RWPE2 (cell line): ENCODE results near the gene GUCY2D.

Source experiments
- ATAC-seq: fragments of 200-7000 bp; cut with Tn5 transposase; 3 replicates; pipeline ENCODE4 v1.9.1; 2021; ENCODE audit warnings: low read depth
- DNase-seq: peaks from one replicate; pipeline ENCODE4 v3.0.0-alpha.2; 2020; ENCODE audit warnings: low spot score
- H3K27ac ChIP-seq: fragments of 450-650 bp; 2 replicates; pipeline ENCODE4 v1.5.1; 2017; ENCODE audit warnings: mild to moderate bottlenecking; ENCODE audit not compliant: poor library complexity, severe bottlenecking
- H3K27me3 ChIP-seq: fragments of 250-450 bp; sonication (Bioruptor Pico); 2 replicates; pipeline ENCODE4 v1.5.1; 2021; ENCODE audit warnings: mild to moderate bottlenecking, moderate library complexity; ENCODE audit not compliant: insufficient read depth, poor library complexity, severe bottlenecking
- H3K36me3 ChIP-seq: fragments of 250-450 bp; sonication (Bioruptor Pico); 2 replicates; pipeline ENCODE4 v1.5.1; 2020; ENCODE audit warnings: low read depth, mild to moderate bottlenecking, moderate library complexity
- H3K4me1 ChIP-seq: fragments of 250-450 bp; sonication (Bioruptor Pico); 2 replicates; pipeline ENCODE4 v1.5.1; 2021; ENCODE audit warnings: mild to moderate bottlenecking, moderate library complexity; ENCODE audit not compliant: insufficient read depth, poor library complexity, severe bottlenecking
- H3K4me3 ChIP-seq: fragments of 250-450 bp; sonication (Bioruptor Pico); 2 replicates; pipeline ENCODE4 v1.5.1; 2021; ENCODE audit warnings: mild to moderate bottlenecking, moderate library complexity; ENCODE audit not compliant: severe bottlenecking
- H3K9me3 ChIP-seq: fragments of 250-450 bp; sonication (Bioruptor Pico); 2 replicates; pipeline ENCODE4 v1.5.1; 2021; ENCODE audit warnings: mild to moderate bottlenecking, moderate library complexity; ENCODE audit not compliant: severe bottlenecking
- TF ChIP-seq, protein P1 (sequence below): fragments of 450-650 bp; IDR thresholded peaks from one replicate; pipeline ENCODE4 v1.5.1; 2017; ENCODE audit warnings: mild to moderate bottlenecking, moderate library complexity; ENCODE audit not compliant: poor library complexity, severe bottlenecking

GUCY2D gene

DNA sequence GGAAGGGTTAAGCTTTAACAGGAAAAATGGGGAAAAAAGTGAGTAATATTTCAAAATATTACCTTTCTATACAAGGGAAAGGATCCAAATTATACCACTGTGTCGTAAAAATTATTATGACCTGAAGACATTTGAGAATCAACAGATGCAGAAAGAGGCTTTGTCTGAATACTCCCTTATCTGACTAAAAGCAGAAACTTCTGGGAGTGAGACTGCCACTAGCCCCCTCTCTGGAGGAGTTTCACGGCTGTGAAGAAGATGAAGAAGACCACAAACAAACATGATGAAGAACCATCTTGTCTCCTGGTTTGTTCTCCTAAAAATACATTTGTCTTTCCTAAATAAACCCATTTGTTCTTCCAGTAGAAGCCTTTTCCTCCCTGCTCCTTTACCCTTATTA lies 41.0 kb upstream of the GUCY2D start:
- no peaks in the 10 kb centered on the region for H3K36me3 ChIP-seq
- H3K9me3 ChIP-seq = no peaks in the 10 kb centered on the region
- no peak overlapping the region for H3K4me3 ChIP-seq
- H3K27me3 ChIP-seq = no peaks in the 10 kb centered on the region
- no peaks in the 10 kb centered on the region for H3K4me1 ChIP-seq
- ATAC-seq (no peak), DNase-seq (no peak)
- no peak overlapping the region for H3K27ac ChIP-seq
- TF ChIP-seq, protein P1, sequence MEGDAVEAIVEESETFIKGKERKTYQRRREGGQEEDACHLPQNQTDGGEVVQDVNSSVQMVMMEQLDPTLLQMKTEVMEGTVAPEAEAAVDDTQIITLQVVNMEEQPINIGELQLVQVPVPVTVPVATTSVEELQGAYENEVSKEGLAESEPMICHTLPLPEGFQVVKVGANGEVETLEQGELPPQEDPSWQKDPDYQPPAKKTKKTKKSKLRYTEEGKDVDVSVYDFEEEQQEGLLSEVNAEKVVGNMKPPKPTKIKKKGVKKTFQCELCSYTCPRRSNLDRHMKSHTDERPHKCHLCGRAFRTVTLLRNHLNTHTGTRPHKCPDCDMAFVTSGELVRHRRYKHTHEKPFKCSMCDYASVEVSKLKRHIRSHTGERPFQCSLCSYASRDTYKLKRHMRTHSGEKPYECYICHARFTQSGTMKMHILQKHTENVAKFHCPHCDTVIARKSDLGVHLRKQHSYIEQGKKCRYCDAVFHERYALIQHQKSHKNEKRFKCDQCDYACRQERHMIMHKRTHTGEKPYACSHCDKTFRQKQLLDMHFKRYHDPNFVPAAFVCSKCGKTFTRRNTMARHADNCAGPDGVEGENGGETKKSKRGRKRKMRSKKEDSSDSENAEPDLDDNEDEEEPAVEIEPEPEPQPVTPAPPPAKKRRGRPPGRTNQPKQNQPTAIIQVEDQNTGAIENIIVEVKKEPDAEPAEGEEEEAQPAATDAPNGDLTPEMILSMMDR = no peak

DNA sequence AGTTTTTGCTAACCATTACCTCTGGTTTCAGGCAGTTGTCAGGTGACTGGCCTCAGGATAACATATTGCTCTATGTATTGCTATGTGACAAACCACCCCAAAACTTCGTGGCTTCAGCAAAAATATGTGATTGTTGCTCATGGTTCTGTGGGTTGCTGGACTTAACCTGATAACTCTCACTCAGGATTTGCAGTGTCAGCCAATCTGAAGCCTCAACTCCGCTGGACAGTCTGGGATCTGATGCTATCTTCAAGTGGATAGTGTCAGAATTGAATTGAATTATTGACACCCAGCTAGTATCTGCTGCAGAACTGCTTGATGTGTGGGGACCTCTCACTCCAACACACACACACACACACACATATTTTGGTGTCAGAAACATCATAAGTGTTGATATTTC lies 34.7 kb upstream of the GUCY2D start:
- H3K36me3 ChIP-seq = no peaks in the 10 kb centered on the region
- no peak overlapping the region for H3K4me3 ChIP-seq
- no peak overlapping the region for H3K27ac ChIP-seq
- H3K9me3 ChIP-seq = no peaks in the 10 kb centered on the region
- no peaks in the 10 kb centered on the region for H3K27me3 ChIP-seq
- ATAC-seq (no peak), DNase-seq (no peak)
- TF ChIP-seq, protein P1 = no peak
- no peaks in the 10 kb centered on the region for H3K4me1 ChIP-seq

GRCh38 chr17:7969433-7969832 lies 33.0 kb upstream of the GUCY2D start:
- Histone ChIP-seq H3K9me3 (no peaks in the 10 kb centered on the region), H3K27ac (no peak overlapping the region), H3K4me3 (no peak overlapping the region), H3K4me1 (no peaks in the 10 kb centered on the region), H3K36me3 (no peaks in the 10 kb centered on the region), H3K27me3 (no peaks in the 10 kb centered on the region)
- DNase-seq = no peak
- no peak for ATAC-seq
- TF ChIP-seq, protein P1 = no peak

GRCh38 chr17:7971651-7972050 lies 30.8 kb upstream of the GUCY2D start:
- Histone ChIP-seq H3K36me3 (no peaks in the 10 kb centered on the region), H3K27me3 (no peaks in the 10 kb centered on the region), H3K9me3 (peaks cover 3% of the 10 kb centered on the region), H3K27ac (no peak overlapping the region), H3K4me3 (no peak overlapping the region), H3K4me1 (no peaks in the 10 kb centered on the region)
- TF ChIP-seq, protein P1 = no peak
- DNase-seq (no peak), ATAC-seq (no peak)

DNA sequence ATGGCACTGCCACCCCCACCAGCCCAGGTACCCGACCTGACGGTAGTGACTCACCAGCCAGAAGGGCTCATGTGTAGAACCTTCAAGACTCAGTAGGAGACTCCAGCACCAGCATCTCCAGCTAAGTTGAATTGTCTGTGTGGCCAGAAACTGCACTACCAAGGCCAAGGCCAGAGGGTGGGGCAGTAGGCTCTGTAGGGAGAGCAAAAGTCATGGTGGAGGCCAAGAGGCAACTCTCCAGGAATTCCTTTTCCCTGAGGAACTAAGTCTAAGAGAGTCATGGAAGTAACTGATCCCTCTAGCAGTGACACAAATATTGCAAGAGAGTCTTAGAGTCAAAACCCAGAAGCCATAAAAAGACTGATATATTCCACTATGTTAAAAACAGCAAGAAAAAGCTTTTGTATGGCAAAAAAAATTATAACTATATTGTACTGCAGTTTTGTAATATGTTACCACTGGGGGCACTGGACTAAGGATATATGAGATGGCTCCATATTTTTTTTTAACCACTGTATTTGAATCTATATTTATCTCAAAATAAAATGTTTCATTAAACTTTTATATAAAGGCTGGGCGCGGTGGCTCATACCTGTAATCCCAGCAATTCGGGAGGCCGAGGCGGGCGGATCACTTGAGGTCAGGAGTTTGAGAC lies 30.2 kb upstream of the GUCY2D start:
- H3K4me1 ChIP-seq = no peaks in the 10 kb centered on the region
- ATAC-seq = no peak
- peaks cover 3% of the 10 kb centered on the region for H3K9me3 ChIP-seq
- H3K4me3 ChIP-seq = no peak overlapping the region
- no peaks in the 10 kb centered on the region for H3K27me3 ChIP-seq
- TF ChIP-seq, protein P1 = peak; percentile 36
- H3K27ac ChIP-seq = no peak overlapping the region
- no peak for DNase-seq
- H3K36me3 ChIP-seq = no peaks in the 10 kb centered on the region
